Gastrocnemius medialis (tissue), 4 donors: ENCODE measurements around the gene HBD.

Experiments
- POLR2A ChIP-seq, 2 donors: fragments of 450-650 bp; IDR thresholded peaks; one replicate each; pipeline ENCODE4 v1.6.1; 2017; ENCODE audit warnings: antibody characterized with exemption in 2 of 2, mild to moderate bottlenecking in 2 of 2, moderate library complexity in 2 of 2
- TF ChIP-seq, protein P1 (sequence below), 5 experiments: fragments of 450-650 bp in 3 of 5; fragments of 200-600 bp in 2 of 5; sonication (generic) in 2 of 5; IDR thresholded peaks in 4 of 5; conservative IDR thresholded peaks in 1 of 5; 1 replicate in 4 of 5; 2 replicates in 1 of 5; pipeline ENCODE4 v1.5.1; 2016 to 2019; ENCODE audit warnings: antibody characterized with exemption in 5 of 5, mild to moderate bottlenecking in 3 of 5, moderate library complexity in 3 of 5

DNA sequence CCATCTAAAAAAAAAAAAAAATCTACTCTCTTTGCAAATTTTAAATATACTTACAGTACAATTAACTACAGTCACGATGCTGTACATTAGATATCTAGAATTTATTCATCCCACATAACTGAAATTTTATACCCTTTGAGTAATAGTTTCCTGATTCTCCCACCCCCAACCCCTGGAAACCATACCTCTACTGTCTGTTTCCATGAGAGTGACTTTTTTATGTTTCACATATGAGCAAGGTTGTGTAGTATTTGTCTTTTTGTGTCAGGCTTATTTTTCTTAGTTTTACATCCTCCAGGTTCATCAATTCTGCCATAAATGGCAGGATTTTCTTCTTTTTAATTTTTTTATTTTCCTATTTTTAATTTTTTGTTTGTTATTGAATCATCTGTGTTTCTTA is 10.6 kb downstream of the HBD start:
- TF ChIP-seq, protein P1, sequence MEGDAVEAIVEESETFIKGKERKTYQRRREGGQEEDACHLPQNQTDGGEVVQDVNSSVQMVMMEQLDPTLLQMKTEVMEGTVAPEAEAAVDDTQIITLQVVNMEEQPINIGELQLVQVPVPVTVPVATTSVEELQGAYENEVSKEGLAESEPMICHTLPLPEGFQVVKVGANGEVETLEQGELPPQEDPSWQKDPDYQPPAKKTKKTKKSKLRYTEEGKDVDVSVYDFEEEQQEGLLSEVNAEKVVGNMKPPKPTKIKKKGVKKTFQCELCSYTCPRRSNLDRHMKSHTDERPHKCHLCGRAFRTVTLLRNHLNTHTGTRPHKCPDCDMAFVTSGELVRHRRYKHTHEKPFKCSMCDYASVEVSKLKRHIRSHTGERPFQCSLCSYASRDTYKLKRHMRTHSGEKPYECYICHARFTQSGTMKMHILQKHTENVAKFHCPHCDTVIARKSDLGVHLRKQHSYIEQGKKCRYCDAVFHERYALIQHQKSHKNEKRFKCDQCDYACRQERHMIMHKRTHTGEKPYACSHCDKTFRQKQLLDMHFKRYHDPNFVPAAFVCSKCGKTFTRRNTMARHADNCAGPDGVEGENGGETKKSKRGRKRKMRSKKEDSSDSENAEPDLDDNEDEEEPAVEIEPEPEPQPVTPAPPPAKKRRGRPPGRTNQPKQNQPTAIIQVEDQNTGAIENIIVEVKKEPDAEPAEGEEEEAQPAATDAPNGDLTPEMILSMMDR (IDR thresholded peaks at IDR 0.05 in 4 of 5, conservative IDR thresholded peaks at IDR 0.05 in 1 of 5), result no peak
- no peak for TF ChIP-seq POLR2A (IDR thresholded peaks at IDR 0.05)
